ENCODE results near the gene STAT4. TPM values are rescaled to one million over a fixed set of nuclear protein-coding genes. Genes with fewer than 3 reads are reported as not detected.

STAT4 gene
- total RNA-seq, 2 donors from 2014 or later = 11.6 to 22.9 TPM

DNA sequence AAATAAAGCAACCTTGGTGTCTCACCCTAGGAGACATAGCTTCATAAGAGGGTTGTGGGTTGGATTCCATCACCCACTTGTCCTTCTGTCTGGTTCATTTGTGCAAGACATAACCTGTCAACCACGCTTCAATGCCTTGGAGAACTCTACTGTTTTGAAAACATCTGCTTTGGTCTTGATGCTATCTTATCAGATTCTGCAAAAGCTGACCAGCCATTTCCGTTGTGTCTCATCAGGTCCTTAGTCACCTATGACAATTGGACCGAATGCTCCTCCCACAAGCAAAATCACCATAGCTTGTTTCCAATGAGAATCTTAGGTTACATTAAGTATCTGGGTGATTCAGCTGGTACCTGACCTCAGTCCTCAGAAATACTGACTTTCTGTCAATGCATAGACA lies 35.4 kb downstream of the STAT4 start:
- no peak for DNase-seq
- intact Hi-C loops (cut with DNase I) = no loop called here
- ATAC-seq = no peak

DNA sequence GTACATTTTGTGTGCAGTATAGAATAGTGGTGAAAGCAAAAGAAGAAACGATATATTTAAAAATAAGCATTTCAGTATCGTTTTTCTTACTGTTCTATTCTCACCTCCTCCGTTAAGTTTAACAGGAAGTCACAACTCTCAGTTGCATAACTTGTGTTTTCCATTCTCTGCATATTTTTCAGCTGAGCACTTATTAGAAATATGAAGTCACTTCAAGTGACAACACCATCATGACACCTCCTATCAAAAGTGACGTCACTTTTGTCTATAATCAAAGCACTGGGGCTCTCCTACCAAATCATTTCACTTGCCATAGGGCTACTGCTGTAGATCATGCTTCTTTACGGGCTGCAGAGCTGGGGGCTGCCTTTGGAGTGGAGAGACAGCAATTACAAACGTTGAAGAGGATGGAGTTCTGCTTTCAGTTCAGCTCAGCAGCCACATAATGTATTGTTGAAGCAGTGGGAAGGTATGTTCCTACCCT lies 36.3 kb downstream of the STAT4 start:
- intact Hi-C loops (cut with DNase I) = no loop called here
- DNase-seq = no peak
- peak; percentile 25 to 59 for ATAC-seq

DNA sequence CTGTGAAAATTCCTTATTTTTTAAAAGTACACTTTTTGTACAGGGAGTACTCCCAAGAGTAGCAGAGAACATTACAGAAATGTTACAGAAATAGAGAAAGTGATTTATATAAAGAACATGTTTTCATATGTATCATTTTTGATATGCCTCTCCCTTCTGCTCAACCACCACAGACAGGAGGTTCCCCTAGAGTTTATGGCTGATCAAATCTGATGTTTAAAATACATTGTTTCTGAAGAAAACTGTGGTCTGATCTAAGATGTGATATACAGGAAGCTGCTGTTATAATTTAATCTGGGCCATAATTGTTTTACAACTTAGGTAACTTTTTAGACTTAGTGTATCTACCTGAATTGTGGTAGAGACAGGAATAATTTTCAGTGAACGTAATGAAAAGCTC lies 37.0 kb downstream of the STAT4 start:
- DNase-seq (no peak), ATAC-seq (no peak)
- intact Hi-C loops (cut with DNase I) = no loop called here

DNA sequence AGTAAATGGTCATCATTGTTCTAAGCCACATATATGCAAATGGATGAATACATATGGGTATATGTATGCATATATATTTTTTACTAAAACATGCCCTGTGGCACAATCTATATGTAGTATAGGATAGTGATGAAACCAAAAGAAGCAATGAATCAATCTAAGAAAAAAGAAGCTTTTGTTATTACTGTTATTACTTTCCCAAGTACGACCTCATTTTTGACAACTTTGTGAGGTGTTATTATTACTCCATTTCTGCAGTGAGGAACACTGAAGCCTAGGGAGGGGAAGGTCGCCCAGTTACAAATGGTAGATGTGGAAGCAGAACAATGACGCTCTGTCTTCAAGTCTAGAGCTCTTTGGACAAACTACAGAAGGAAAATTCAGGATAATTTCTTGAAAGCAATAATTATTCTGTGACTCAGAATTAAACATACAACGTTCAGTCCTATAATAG lies 38.3 kb downstream of the STAT4 start:
- intact Hi-C loops (cut with DNase I) = no loop called here
- DNase-seq = no peak
- no peak for ATAC-seq

DNA sequence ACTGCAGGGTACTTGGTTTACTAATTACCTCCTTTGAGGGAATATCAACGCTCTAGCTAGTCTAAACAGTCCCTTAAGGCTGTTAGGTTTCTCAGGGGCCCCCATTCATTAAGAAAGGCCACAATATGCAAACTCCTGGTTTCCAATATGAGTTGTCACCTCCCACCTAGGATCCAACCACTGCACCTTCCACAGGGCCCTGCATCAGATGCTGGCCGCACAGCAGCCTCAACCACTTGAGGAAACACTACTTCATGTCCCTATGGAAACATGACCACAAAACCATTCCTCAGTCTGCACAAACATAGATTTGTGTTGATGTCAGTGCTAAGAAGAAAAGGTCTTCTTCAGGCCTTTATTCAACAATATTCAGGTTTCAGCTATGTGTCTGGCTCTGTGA lies 40.9 kb downstream of the STAT4 start:
- no peak for ATAC-seq
- intact Hi-C loops (cut with DNase I) = no loop called here
- DNase-seq = no peak

DNA sequence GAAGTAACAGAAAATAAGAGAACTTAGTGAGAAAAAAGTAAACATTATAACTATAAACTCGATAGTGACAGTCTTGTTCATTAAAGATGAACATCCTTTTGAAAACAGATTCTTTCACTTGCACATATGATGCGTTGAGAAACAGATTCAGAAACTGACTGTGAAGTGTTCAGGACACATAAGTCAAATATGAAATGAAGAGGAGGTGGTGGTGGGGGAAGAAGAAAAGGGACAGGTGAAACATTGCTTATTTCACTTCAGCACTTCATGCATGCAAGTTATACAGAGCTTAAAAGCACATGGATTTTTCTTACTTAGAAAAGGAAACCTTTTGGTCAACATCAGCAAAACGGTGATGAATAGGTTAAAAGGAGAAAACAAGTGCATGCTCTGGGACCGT lies 42.5 kb downstream of the STAT4 start:
- intact Hi-C loops (cut with DNase I) = no loop called here
- no peak for DNase-seq

DNA sequence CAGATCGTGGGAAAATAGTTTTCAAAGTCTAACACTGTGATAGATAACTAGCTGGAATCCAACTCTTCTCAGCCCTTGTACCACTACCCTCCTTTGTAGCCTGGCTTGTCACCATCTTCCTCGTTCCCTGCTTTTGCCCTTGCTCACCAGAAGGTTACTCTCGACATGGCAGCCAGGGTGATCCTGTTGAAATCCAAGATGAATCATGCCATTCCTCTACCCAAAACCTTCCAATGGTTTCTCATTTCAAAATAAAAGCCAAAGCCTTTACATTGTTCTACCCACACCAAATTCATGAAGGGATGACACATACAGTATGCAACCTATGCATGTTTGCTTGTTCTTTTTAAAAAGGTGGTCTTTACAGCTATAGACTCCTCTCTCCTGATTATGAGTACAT lies 45.7 kb downstream of the STAT4 start:
- intact Hi-C loops (cut with DNase I) = no loop called here
- DNase-seq (no peak), ATAC-seq (no peak)

More for the DNA sequence above, 42.5 kb downstream of the STAT4 start:
- no peak for ATAC-seq

DNA sequence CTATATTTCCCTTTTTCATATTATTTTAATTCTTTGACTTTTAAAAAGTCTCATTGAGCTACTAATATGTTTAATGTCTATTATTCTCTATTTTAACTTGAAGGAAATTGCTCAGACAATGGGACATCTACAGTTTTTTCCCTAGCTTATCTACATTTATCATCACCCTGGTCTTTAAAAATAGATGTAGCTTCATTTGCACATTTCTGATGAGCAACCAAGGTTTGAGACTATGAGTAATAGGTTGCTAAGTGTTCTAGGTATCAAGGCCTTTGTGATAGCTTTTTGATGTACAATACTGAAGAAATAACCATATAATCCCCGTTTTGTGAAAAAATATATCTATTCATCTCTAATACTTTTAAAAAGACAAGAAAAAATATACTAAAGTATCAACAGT lies 47.0 kb downstream of the STAT4 start:
- DNase-seq = no peak
- ATAC-seq = no peak
- intact Hi-C loops (cut with DNase I) = no loop called here

DNA sequence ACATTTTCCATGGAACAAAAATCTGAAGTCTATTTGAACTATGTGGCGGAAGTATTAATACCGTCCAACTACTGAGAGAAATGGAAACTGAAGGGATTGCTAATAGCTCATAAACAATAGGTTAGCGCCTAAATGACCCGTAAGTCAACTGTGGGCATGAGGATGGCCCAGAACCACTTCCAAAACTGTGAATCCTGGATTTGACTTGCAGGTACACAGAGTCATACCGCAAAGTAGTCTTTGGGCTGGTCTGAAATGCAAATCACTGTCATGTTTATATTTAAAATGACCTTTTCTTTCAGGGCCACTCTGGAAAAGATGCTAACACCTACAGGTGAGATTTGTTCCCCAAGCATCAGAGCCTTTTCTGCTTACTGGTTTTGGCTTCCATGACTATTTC lies 50.6 kb downstream of the STAT4 start:
- ATAC-seq (no peak), DNase-seq (no peak)
- intact Hi-C loops (cut with DNase I) = no loop called here

DNA sequence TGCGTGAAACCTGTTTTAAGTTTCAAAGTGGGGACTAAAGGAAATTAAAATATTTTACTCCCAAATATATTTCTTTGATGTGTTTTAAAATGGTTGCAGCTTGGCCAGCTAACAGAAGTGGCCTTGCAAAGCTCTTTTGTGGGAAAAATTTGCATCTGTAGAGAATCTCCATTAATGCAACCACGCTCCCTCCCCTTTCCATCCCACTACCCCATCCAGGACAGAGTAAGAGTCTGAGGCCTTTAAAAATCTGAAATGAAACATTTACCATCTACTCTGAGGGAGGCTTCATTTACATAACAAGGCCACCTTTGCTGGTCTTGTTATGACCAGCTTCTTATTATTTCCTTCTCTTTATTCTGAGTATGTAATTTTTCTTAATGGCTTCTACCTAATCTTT lies 63.5 kb downstream of the STAT4 start:
- intact Hi-C loops (cut with DNase I) = no loop called here
- DNase-seq = no peak
- ATAC-seq = no peak

DNA sequence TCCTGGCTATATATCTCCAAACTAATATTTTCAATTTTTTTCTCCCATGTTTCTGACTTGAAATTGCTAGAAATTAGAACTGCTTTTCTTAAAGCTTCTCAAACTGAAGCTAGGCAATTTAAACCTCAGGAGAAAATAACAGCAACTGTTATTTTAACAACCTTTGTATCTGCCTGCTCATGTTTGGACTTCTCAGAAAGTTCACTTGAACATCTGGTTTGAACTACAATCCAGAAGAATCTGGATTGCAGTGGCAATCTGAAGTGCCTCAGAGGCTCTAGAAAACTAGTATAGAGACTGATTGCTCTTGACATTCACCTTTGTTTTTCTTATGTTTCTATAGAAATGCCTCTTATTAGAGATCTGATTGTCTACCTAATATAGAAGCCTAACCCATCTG lies 64.1 kb downstream of the STAT4 start:
- intact Hi-C loops (cut with DNase I) = no loop called here
- ATAC-seq (no peak), DNase-seq (no peak)

DNA sequence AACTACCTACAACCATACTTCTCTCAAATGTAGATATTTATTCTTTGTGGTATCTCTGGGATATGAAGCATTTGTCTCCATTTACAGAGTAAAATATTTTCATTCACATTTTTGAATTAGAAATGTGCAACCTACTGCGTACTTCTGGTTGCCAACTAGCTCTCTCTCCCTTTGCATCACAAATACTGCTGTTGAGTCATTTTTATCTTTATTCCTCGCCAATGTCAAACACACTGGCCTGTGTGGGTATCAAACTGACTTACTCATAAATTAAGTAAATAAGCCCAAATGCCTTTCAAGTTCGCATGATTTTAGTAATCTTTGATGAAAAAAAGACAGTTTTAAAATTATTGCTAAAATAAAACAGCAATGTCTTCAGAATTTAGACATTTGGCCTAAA lies 67.3 kb downstream of the STAT4 start:
- intact Hi-C loops (cut with DNase I) = no loop called here
- no peak for ATAC-seq

DNA sequence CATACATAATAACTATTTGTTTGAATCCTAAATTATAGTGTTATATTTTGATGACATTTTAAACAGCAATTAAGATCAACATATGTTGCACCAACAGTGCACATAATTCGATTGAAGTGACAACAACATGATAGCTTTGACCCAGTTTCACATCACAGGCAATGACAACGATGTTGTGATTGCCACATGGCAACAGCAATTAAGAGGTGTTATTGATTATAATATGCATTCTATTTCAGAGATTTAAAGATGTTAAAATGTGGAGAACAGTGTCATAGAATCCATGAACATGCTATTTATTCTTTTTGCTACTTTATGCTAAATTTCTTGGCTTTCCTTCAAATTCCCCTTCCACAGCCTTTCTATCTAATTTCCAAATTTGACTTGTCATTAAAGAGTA lies 68.5 kb downstream of the STAT4 start:
- ATAC-seq (no peak), DNase-seq (no peak)

More for the DNA sequence above, 67.3 kb downstream of the STAT4 start:
- DNase-seq = no peak

DNA sequence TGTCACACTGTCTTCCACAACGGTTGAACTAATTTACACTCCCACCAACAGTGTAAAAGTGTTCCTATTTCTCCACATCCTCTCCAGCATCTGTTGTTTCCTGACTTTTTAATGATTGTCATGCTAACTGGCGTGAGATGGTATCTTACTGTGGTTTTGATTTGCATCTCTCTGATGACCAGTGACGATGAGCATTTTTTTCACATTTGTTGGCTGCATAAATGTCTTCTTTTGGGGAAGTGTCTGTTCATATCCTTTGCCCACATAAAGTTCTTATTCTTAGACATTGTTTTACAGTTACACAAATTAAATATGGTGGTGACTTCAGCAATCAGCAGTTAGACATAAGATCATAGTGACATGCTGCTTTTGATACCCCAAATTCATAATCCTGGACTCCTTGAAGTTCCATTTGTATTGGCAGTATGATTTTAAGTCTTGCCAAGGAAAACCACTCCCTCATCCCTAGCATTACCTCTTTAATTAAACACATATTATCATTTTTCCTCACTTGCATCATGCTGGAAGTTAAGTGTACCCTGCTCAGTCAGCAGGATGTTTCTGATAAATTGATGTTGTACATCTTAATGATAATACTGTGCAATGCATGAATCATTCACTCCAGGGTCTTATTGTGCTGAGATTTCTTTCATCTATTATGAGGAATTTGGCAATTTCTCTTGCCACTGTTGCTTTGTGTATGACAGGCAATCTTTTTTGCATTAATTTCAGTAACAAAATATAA lies 69.2 kb downstream of the STAT4 start:
- DNase-seq = no peak
- intact Hi-C loops (cut with DNase I) = no loop called here
- no peak for ATAC-seq

More for the DNA sequence above, 68.5 kb downstream of the STAT4 start:
- intact Hi-C loops (cut with DNase I) = no loop called here

DNA sequence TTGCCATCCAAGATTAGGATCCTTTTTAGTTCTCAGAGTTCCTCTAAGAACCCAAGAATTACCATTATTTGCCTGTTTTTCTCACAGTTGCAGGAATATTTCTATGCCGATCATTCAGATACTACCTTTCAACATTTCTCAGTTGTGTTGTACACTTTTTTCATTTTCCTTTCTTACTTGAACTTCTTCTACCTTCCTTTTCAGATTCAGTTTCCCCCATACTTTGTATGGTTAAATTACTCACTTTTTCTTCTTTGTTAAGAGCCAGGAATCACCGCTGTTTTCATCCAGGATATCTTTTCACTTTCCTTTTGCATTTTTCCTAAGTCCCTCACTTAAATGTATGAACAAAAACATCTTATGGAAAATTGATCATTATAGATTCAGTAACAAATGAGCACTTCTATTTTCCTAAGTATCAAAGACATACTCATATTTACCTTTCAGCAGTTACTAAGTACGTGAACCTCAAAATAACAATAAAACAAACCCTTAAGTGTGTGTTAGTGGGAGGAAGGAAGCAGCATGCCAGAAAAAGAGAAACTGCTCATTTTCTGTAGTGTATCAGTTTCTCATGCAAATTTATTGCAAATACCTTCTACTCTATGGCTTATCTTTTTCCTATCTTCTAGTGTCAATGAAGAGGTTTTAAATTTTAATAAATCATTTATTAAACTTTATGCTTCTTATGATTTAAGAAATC lies 72.5 kb downstream of the STAT4 start:
- intact Hi-C loops (cut with DNase I) = no loop called here
- ATAC-seq (no peak), DNase-seq (no peak)

DNA sequence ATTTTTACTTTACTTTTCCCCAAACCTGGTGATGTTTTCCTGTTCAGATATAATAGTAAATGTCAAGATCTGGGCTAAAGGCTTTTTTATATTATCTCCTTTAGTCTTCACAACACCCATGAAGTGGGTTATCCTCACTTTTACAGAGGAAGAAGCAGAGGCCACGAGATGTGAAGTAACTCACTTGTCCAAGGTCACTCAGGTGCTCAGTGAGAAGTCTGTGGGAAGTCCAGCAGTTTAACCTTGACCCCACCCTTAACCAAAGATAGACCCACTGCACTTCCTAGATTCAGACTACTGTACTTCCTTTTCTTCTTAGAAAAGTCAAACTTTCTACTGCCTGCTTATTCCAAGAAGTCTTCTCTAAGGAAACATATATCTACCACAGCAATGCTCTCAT lies 80.5 kb downstream of the STAT4 start:
- intact Hi-C loops (cut with DNase I) = no loop called here
- DNase-seq = no peak
- ATAC-seq = no peak

DNA sequence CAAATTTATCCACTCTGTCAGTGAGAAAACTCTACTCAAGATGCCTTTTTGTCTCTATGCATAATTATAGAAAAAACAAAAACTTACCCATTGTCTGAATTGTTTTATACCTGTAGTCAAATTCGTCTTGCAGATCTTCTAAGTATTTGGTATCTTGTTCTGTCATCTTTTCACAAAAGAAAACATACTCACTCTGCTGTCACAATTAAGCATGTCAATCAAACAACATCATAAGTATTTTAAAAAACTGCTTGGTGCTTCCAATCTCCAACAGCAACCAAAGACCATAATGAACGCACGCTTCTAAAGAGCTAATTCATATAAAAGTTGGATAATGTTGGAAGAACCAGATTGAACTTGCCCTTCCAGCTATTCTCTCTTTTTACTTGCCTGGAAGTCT lies 81.2 kb downstream of the STAT4 start:
- intact Hi-C loops (cut with DNase I) = no loop called here
- ATAC-seq = no peak
- no peak for DNase-seq

DNA sequence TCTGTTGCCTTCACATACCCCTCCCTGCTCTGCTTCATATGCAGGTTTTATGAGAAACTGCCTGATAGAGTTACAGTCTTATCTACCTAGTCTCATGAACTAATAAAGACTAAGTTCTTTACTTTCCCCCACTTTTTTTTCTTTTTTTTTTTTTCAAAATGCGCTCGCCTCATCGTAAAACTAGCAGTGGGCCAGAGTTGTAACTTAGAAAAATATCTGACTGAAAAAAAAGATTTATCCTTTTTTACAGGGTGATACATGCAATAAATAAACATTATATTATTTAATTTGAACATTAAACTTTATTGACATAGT lies 83.9 kb downstream of the STAT4 start:
- no peak for DNase-seq
- intact Hi-C loops (cut with DNase I) = no loop called here
- no peak for ATAC-seq

DNA sequence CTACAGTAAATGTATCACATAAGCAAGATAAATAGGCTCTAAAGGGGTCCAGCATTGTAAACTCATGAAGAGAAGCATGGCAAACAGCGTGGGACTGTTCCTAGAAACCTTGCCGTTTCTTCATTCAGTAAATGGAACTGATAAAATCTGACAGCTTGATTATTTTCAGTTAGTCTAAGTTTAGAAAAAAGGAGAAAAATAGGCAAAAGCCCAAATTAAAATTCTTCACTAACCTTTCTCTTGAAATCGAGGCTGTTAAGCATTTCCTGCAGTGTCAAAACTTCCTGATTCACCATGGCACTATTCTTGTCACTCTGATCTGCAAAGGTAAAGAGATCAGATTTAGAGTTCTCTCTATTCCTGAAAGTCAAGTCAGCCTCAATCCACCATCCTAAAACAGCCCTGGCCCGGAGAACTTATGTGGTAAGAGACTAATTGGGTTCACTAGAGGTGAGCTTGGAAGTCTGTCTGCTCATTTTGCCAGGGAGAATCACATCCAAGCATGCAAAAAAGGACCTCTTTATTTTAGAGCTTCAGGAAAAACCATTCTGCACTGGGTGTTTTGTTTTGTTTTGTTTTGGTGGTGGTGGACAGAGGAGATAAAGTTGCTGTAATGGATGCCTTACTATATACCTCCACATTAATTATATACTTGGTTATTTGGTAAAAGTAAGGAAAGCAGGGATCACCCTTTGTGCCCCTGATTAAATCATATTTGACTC lies 84.4 kb downstream of the STAT4 start:
- intact Hi-C loops (cut with DNase I) = no loop called here
- DNase-seq = no peak
- ATAC-seq = peak in 1 of 2 donors; percentile 68

DNA sequence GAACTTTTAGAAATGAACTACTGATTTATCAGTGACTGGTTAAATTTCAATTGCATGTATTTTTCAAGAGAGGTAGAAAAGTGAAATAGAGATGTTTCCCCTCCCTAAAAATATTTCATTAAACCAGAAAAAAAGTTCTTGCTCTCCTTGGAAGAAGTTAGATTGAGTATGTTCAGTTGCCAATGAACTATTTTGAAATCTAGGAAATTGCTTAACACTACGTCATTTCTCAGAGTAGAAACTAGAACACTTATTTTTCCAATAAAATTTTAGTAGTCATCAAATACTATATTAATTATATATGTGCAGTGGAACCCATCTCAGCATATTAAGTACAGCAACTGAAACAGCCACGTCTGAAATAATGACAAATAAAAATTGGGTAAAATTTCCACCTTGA lies 85.0 kb downstream of the STAT4 start:
- no peak for ATAC-seq
- intact Hi-C loops (cut with DNase I) = no loop called here
- DNase-seq = no peak

Data from left cardiac atrium (tissue), 4 donors.